NB4 (cell line): ENCODE measurements around the gene ZNF276.

Experiments
- DNase-seq: peaks from one replicate; pipeline ENCODE4 v3.0.0; 2010; ENCODE audit warnings: low read depth
- H3K4me3 ChIP-seq: one replicate; pipeline ENCODE4 v1.5.1; 2011; ENCODE audit warnings: mild to moderate bottlenecking, low read depth, low read length, moderate library complexity
- CTCF ChIP-seq: IDR thresholded peaks from one replicate; pipeline ENCODE4 v1.5.1; 2012; ENCODE audit warnings: low read depth, low read length
- MAX ChIP-seq: IDR thresholded peaks from 2 replicates; pipeline ENCODE4 v1.6.1; 2011; ENCODE audit warnings: low read depth, low read length
- MYC ChIP-seq: IDR thresholded peaks from 2 replicates; pipeline ENCODE4 v1.6.1; 2011; ENCODE audit warnings: low read depth, low read length
- POLR2A ChIP-seq: IDR thresholded peaks from 2 replicates; pipeline ENCODE4 v1.6.1; 2011; ENCODE audit warnings: mild to moderate bottlenecking; ENCODE audit not compliant: insufficient read length; ENCODE audit errors: extremely low read depth

ZNF276 gene

GRCh38 chr16:89706518-89707260 is 14.6 kb upstream of the ZNF276 start:
- H3K4me3 ChIP-seq = no peak overlapping the region
- no peak for DNase-seq
- no peak for TF ChIP-seq MAX
- no peak for TF ChIP-seq MYC
- no peak for TF ChIP-seq POLR2A
- TF ChIP-seq CTCF = no peak

- no peak for DNase-seq
- no peak overlapping the region for H3K4me3 ChIP-seq
- TF ChIP-seq MAX (no peak), CTCF (no peak), POLR2A (no peak), MYC (no peak)
These were observed 13.6 kb upstream of the ZNF276 start for GRCh38 chr16:89707695-89708094.

- DNase-seq = no peak
- TF ChIP-seq MAX = no peak
- no peak for TF ChIP-seq CTCF
- no peak for TF ChIP-seq MYC
- TF ChIP-seq POLR2A = no peak
- no peak overlapping the region for H3K4me3 ChIP-seq
These were observed 12.8 kb upstream of the ZNF276 start for GRCh38 chr16:89708481-89708931.

- no peak for TF ChIP-seq CTCF
- no peak for TF ChIP-seq MAX
- no peak for TF ChIP-seq POLR2A
- no peak for TF ChIP-seq MYC
- DNase-seq = no peak
- no peak overlapping the region for H3K4me3 ChIP-seq
These were observed 12.2 kb upstream of the ZNF276 start for GRCh38 chr16:89709166-89709565.

GRCh38 chr16:89709716-89710432 is 11.5 kb upstream of the ZNF276 start:
- no peak for DNase-seq
- no peak overlapping the region for H3K4me3 ChIP-seq
- no peak for TF ChIP-seq MAX
- TF ChIP-seq CTCF = no peak
- TF ChIP-seq MYC = no peak
- TF ChIP-seq POLR2A = no peak
